Tibial artery (tissue), 4 donors: Measurements from ENCODE around the gene REC114.

Source experiments
- DNase-seq, 2 donors: peaks; one replicate each; pipeline ENCODE4 v3.0.0-alpha.2; 2019
- H3K27ac ChIP-seq, 2 donors: fragments of 200-600 bp; sonication (generic) in 1 of 2; 1 replicate in 1 of 2; 2 replicates in 1 of 2; pipeline ENCODE4 v1.5.1; 2018 to 2019; ENCODE audit warnings: mild to moderate bottlenecking in 1 of 2
- H3K27me3 ChIP-seq, 2 donors: fragments of 200-600 bp; sonication (generic) in 1 of 2; one replicate each; pipeline versions ENCODE4 v1.5.1 to v1.6.0; 2016 to 2019
- H3K36me3 ChIP-seq, 3 donors: fragments of 200-600 bp; sonication (generic) in 2 of 3; one replicate each; pipeline ENCODE4 v1.5.1; 2016 to 2019; ENCODE audit warnings: mild to moderate bottlenecking in 2 of 3
- H3K4me1 ChIP-seq, 4 donors: fragments of 200-600 bp; sonication (generic) in 2 of 4; 1 replicate in 3 of 4; 2 replicates in 1 of 4; pipeline ENCODE4 v1.5.1; 2016 to 2019
- H3K4me3 ChIP-seq, 2 donors: fragments of 200-600 bp; sonication (generic) in 1 of 2; 1 replicate in 1 of 2; 2 replicates in 1 of 2; pipeline ENCODE4 v1.5.1; 2018 to 2019; ENCODE audit warnings: mild to moderate bottlenecking in 2 of 2
- H3K9me3 ChIP-seq, 3 donors: fragments of 200-600 bp; sonication (generic) in 1 of 3; one replicate each; pipeline ENCODE4 v1.5.1; 2016 to 2019
- CTCF ChIP-seq, 2 experiments: fragments of 200-600 bp in 1 of 2; fragments of 450-650 bp in 1 of 2; IDR thresholded peaks; one replicate each; pipeline ENCODE4 v1.5.1; 2017 to 2019; ENCODE audit warnings: antibody characterized with exemption in 2 of 2, mild to moderate bottlenecking in 1 of 2, moderate library complexity in 1 of 2
- intact Hi-C: fragments of 100-400 bp; cut with DNase I; formaldehyde crosslinking; loops from one replicate; pipeline ENCODE4 v1.15.0; 2023; ENCODE audit warnings: low total_unique reads

The REC114 gene

GRCh38 chr15:73600413-73601335 is 157.7 kb downstream of the REC114 start:
- intact Hi-C loops: no loop called here
- no peak for TF ChIP-seq CTCF (IDR thresholded peaks at IDR 0.05)
- H3K36me3 ChIP-seq: no peaks in the 10 kb centered on the region
- no peaks in the 10 kb centered on the region for H3K27me3 ChIP-seq
- DNase-seq: no peak
- H3K9me3 ChIP-seq: no peaks in the 10 kb centered on the region
- peak overlapping the region; percentile 60 to 62 for H3K27ac ChIP-seq
- no peak overlapping the region for H3K4me3 ChIP-seq
- H3K4me1 ChIP-seq: peaks cover 0 to 100% (median 77%) of the 10 kb centered on the region in 4 donors

- Histone ChIP-seq H3K36me3 (no peaks in the 10 kb centered on the region), H3K9me3 (no peaks in the 10 kb centered on the region), H3K27me3 (no peaks in the 10 kb centered on the region), H3K27ac (peak overlapping the region; percentile 60 to 62), H3K4me3 (no peak overlapping the region), H3K4me1 (peaks cover 0 to 100% (median 71%) of the 10 kb centered on the region in 4 donors)
- no peak for TF ChIP-seq CTCF (IDR thresholded peaks at IDR 0.05)
- intact Hi-C loops: no loop called here
- DNase-seq: peak in 1 of 2 donors; percentile 39
Measured at GRCh38 chr15:73601451-73602445, 158.8 kb downstream of the REC114 start.

DNA sequence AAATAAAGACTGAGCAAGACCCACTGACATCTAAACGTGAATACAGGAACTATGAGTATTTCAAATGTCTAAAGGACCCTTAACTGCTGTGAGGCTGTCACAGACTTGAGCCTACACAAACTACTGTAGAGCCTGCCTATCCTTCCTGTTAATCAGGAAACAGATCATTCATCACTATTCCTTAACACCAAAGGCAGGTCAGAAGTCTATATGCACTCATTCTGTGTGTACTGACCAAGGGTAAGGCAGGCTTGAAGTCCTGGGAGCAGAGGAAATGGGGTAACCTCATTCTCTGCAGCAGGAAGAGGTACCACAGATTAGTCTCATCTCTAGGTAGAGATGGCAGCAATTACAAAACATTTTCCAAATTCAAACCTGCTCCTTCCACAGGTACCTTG is 159.5 kb downstream of the REC114 start:
- peaks cover 0 to 99% (median 69%) of the 10 kb centered on the region in 4 donors for H3K4me1 ChIP-seq
- intact Hi-C loops: no loop called here

DNA sequence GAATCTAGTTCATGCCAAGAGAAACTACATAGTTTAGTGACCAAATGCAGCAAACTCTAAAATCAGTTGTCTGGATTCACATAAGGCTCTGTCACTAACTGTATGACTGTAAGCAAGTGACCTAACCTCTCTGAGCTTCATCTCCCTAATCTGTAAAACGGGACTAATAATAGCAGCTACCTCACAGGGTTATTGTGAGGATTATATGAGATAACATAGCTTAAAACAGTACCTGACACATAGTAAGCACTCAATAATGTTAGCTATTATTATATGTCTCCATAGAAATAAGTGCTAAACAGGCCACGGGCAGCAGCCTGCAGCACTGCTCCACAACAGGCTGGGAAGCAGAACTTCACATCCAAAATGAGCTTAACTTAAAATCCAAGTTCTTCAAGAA is 160.0 kb downstream of the REC114 start:
- peak overlapping the region; percentile 60 to 62 for H3K27ac ChIP-seq
- no peak for TF ChIP-seq CTCF (IDR thresholded peaks at IDR 0.05)
- no peaks in the 10 kb centered on the region for H3K9me3 ChIP-seq
- no peaks in the 10 kb centered on the region for H3K27me3 ChIP-seq
- H3K4me1 ChIP-seq: peaks cover 0 to 99% (median 69%) of the 10 kb centered on the region in 4 donors
- intact Hi-C loops: no loop called here
- H3K4me3 ChIP-seq: no peak overlapping the region
- H3K36me3 ChIP-seq: no peaks in the 10 kb centered on the region
- DNase-seq: no peak

More for the DNA sequence above, 159.5 kb downstream of the REC114 start:
- Histone ChIP-seq H3K4me3 (no peak overlapping the region), H3K36me3 (no peaks in the 10 kb centered on the region), H3K27ac (peak overlapping the region; percentile 60 to 62), H3K9me3 (no peaks in the 10 kb centered on the region), H3K27me3 (no peaks in the 10 kb centered on the region)
- no peak for TF ChIP-seq CTCF (IDR thresholded peaks at IDR 0.05)
- no peak for DNase-seq

DNA sequence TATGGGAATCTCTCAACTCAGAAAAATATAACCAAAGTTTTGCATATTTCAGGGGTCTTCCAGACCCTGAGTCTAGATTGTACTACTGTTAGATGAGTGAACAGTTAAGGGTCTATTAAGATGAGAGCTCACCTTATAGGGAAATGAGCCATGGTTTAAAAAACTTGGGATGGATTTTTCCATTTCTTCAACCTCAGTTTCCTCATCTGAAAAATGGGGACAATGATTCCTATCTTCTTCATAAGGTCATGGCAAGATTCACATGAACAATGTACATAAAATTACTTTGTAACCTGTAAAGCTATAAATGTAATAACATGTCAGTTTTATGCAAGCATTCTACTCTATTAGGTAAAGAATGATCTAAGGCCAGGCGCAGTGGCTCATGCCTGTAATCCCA is 161.5 kb downstream of the REC114 start:
- Histone ChIP-seq H3K4me3 (no peak overlapping the region), H3K9me3 (no peaks in the 10 kb centered on the region), H3K36me3 (no peaks in the 10 kb centered on the region), H3K27me3 (no peaks in the 10 kb centered on the region), H3K4me1 (peaks cover 0 to 99% (median 67%) of the 10 kb centered on the region in 4 donors), H3K27ac (no peak overlapping the region)
- no peak for TF ChIP-seq CTCF (IDR thresholded peaks at IDR 0.05)
- no peak for DNase-seq
- intact Hi-C loops: no loop called here
